Mucosa of descending colon (tissue), 3 donors: Measurements from ENCODE around the gene CIROP. TPM values are rescaled to one million over a fixed set of nuclear protein-coding genes. Genes with fewer than 3 reads are reported as not detected.

Experiments
- ATAC-seq: fragments of 200-7000 bp; cut with Tn5 transposase; one replicate; pipeline ENCODE4 v1.9.1; 2020; ENCODE audit warnings: mild to moderate bottlenecking, moderate library complexity
- DNase-seq, 3 donors: peaks; one replicate each; pipeline ENCODE4 v3.0.0-alpha.2; 2020
- H3K36me3 ChIP-seq: fragments of 200-600 bp; one replicate; pipeline ENCODE4 v1.8.0; 2021; ENCODE audit warnings: low read depth, mild to moderate bottlenecking
- H3K4me1 ChIP-seq: fragments of 200-600 bp; one replicate; pipeline ENCODE4 v1.8.0; 2021; ENCODE audit warnings: low read depth, mild to moderate bottlenecking
- H3K4me3 ChIP-seq: fragments of 200-600 bp; one replicate; pipeline ENCODE4 v1.8.0; 2021; ENCODE audit warnings: mild to moderate bottlenecking
- H3K9me3 ChIP-seq: fragments of 200-600 bp; one replicate; pipeline ENCODE4 v1.8.0; 2021; ENCODE audit warnings: mild to moderate bottlenecking
- intact Hi-C, 2 donors: fragments of 100-400 bp; cut with DNase I in 1 of 2; cut with micrococcal nuclease in 1 of 2; formaldehyde crosslinking; loops; one replicate each; pipeline versions ENCODE4 v1.11.0 to v1.11.1; 2022; cut with DNase I, micrococcal nuclease
- total RNA-seq, 3 donors: library from RNA; stranded (reverse); fragmentation: NEBNext Ultra II Directional in 2 of 3; extraction: Animal tissue kit (Norgen Biotek cat#: 25700) in 2 of 3; gene quantifications; one replicate each; pipeline versions ENCODE4 v1.2.1 to v1.2.4, GENCODE V29; 2021 to 2023
- TF ChIP-seq, protein P1 (sequence below): fragments of 200-600 bp; IDR thresholded peaks from one replicate; pipeline ENCODE4 v1.8.0; 2022; ENCODE audit warnings: antibody characterized with exemption, mild to moderate bottlenecking
- donor health status: DM: no; HTN: no; CAD: no; lungs with moderate emphysema.
- donor health status: DM: no; HTN: no; CAD: no.
- donor health status: DM: no; HTN: yes; CAD: no.

Gene CIROP
- total RNA-seq, 3 donors from 2014 or later, result 0.13 TPM; not detected in 2

DNA sequence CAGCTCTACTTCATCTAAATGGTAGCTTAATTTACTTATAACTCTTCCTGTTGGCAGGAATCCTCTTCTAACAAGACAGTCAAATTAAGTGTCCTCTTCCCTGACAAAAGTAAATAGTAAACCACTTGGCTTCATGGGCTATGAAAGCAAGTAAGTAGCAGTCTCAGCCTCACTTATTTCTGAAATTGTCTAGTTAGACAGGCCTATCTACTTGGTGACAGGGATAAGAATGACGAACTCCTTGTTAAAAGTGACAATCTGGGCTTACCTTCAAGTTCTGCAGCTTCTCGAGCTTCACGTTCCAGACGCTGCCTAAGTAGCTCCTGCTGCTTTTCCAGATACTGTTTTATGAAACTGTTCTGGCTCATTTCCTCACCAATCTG lies 14.5 kb downstream of the CIROP start:
- TF ChIP-seq, protein P1, sequence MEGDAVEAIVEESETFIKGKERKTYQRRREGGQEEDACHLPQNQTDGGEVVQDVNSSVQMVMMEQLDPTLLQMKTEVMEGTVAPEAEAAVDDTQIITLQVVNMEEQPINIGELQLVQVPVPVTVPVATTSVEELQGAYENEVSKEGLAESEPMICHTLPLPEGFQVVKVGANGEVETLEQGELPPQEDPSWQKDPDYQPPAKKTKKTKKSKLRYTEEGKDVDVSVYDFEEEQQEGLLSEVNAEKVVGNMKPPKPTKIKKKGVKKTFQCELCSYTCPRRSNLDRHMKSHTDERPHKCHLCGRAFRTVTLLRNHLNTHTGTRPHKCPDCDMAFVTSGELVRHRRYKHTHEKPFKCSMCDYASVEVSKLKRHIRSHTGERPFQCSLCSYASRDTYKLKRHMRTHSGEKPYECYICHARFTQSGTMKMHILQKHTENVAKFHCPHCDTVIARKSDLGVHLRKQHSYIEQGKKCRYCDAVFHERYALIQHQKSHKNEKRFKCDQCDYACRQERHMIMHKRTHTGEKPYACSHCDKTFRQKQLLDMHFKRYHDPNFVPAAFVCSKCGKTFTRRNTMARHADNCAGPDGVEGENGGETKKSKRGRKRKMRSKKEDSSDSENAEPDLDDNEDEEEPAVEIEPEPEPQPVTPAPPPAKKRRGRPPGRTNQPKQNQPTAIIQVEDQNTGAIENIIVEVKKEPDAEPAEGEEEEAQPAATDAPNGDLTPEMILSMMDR, result no peak
- ATAC-seq, result no peak
- peaks cover 14% of the 10 kb centered on the region for H3K36me3 ChIP-seq
- H3K4me1 ChIP-seq, result peaks cover 11% of the 10 kb centered on the region
- no peak overlapping the region for H3K4me3 ChIP-seq
- DNase-seq, result no peak
- H3K9me3 ChIP-seq, result no peaks in the 10 kb centered on the region
- intact Hi-C loops, result loop anchor here in 1 of 2 donors (10.0 kb wide), 1 partner anchor 195 kb away; the partner anchor contains the start of gene HOMEZ

GRCh38 chr14:23089498-23090253 lies 15.1 kb downstream of the CIROP start:
- peaks cover 9% of the 10 kb centered on the region for H3K36me3 ChIP-seq
- intact Hi-C loops, result loop anchor here in 1 of 2 donors (10.0 kb wide), 1 partner anchor 195 kb away; the partner anchor contains the start of gene HOMEZ
- peaks cover 11% of the 10 kb centered on the region for H3K4me1 ChIP-seq
- no peaks in the 10 kb centered on the region for H3K9me3 ChIP-seq
- no peak overlapping the region for H3K4me3 ChIP-seq
- ATAC-seq (no peak), DNase-seq (no peak)
- TF ChIP-seq, protein P1, result no peak

GRCh38 chr14:23086565-23086964 lies 18.2 kb downstream of the CIROP start:
- ATAC-seq (peak; percentile 57), DNase-seq (no peak)
- Histone ChIP-seq H3K9me3 (no peaks in the 10 kb centered on the region), H3K36me3 (peaks cover 14% of the 10 kb centered on the region), H3K4me3 (no peak overlapping the region), H3K4me1 (no peaks in the 10 kb centered on the region)
- TF ChIP-seq, protein P1, result no peak
- intact Hi-C loops, result no loop called here

DNA sequence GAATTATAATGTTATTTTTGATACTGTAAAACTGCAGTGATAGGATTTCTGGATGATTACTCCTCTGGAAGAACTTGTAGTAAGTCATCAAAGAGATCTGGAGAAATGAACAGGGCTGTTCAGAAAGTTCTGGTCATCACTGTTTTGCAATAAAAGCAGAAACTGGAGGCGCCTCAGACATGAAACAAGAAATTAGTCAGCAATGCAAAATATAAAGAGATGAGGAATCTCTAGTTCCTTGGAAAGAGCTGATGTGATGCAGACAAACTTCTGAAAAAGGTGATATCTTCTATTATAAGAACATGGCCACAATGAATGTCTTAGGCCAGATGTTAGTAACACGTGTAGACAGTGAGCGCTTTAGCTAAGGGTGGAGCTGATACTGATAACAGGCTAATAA lies 19.3 kb downstream of the CIROP start:
- ATAC-seq (no peak), DNase-seq (no peak)
- TF ChIP-seq, protein P1, result no peak
- no peaks in the 10 kb centered on the region for H3K9me3 ChIP-seq
- intact Hi-C loops, result no loop called here
- H3K4me3 ChIP-seq, result no peak overlapping the region
- no peaks in the 10 kb centered on the region for H3K4me1 ChIP-seq
- peaks cover 14% of the 10 kb centered on the region for H3K36me3 ChIP-seq

DNA sequence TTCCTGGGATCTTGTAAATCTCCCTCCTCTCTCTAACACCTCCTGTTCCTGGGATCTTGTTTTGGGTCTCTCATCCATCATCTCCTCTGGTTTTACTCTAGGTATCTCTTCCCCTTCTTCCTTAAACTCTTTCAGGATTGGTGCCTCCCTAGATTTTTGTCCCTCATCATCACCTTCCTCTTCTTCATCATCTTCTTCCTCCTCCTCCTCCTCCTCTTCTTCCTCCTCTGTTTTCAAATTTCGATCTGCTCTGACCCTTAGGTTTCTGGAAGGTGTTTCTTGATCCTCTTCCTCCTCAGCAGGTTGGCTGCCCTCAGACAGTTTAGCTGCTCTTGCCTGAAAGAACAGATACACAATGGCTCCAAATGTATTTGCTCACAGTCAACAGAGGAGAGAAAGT lies 24.3 kb downstream of the CIROP start:
- Histone ChIP-seq H3K9me3 (no peaks in the 10 kb centered on the region), H3K4me3 (no peak overlapping the region), H3K36me3 (peaks cover 12% of the 10 kb centered on the region), H3K4me1 (no peaks in the 10 kb centered on the region)
- no peak for ATAC-seq
- no peak for DNase-seq
- intact Hi-C loops, result no loop called here
- TF ChIP-seq, protein P1, result no peak
